Activated CD8-positive, alpha-beta T cell treated with anti-CD3 and anti-CD28 coated beads, Interleukin-2, amount 10 ng/mL, durations not matched to agents 7 days and 5 days (primary cell): ENCODE results near the gene SNX14. TPM values are rescaled to one million over a fixed set of nuclear protein-coding genes. Genes with fewer than 3 reads are reported as not detected.

Experiments used
- ATAC-seq: fragments of 150-1000 bp; cut with Tn5 transposase; one replicate; pipeline ENCODE4 v1.10.0; 2021; ENCODE audit warnings: moderate library complexity
- CTCF ChIA-PET: fragments of 350-600 bp; sonication (Branson Sonifier 250); formaldehyde crosslinking; loops from one replicate; lab custom pipeline; 2021; ENCODE audit warnings: antibody characterized with exemption; lab: Charles Lee
- POLR2A ChIA-PET: fragments of 350-600 bp; sonication (Branson Sonifier 250); formaldehyde crosslinking; loops from one replicate; lab custom pipeline; 2021; ENCODE audit warnings: antibody characterized with exemption; lab: Charles Lee
- DNase-seq: peaks from one replicate; pipeline ENCODE4 v3.0.0-alpha.2; 2020
- H3K27ac Mint-ChIP-seq: one replicate; pipeline ENCODE4 v1.8.0; 2021; ENCODE audit warnings: mild to moderate bottlenecking, mixed read lengths
- H3K27me3 Mint-ChIP-seq: one replicate; pipeline ENCODE4 v1.8.0; 2021; ENCODE audit warnings: low read depth, mixed read lengths
- H3K36me3 Mint-ChIP-seq: one replicate; pipeline ENCODE4 v1.8.0; 2021; ENCODE audit warnings: low read depth, mixed read lengths
- H3K4me1 Mint-ChIP-seq: one replicate; pipeline ENCODE4 v1.8.0; 2021; ENCODE audit warnings: low read depth, mixed read lengths
- H3K4me3 Mint-ChIP-seq: one replicate; pipeline ENCODE4 v1.8.0; 2021; ENCODE audit warnings: mild to moderate bottlenecking, mixed read lengths
- H3K9me3 Mint-ChIP-seq: one replicate; pipeline ENCODE4 v1.8.0; 2022; ENCODE audit warnings: mixed read lengths; ENCODE audit not compliant: insufficient read depth
- total RNA-seq, 2 experiments: library from RNA; stranded (reverse); gene quantifications; one replicate each; pipeline ENCODE4 v1.2.3, GENCODE V29; 2021

Gene SNX14
- total RNA-seq, 2 experiments from 2014 or later = 50.1 to 50.3 TPM

DNA sequence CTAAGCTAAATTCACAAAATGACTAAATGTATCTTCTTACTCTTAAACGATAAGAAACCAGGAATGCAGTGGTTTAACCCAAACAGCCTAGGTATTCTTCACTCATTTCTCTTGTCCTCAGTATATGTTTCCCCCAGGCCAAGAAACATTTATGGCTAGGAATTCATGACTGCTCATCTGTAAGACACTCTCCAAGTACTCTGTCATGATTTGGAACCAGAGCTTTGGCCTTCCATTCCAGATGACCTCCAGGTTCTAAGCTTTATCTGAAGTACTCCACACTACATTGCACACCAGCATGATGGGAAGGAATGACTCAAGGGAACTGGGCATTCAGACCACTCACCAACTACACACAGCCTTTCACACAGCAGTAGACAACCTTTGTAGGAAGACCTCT lies 114.5 kb downstream of the SNX14 start:
- Mint-ChIP-seq H3K27ac (no peak overlapping the region), H3K36me3 (peaks cover 7% of the 10 kb centered on the region), H3K27me3 (no peaks in the 10 kb centered on the region), H3K4me1 (peaks cover 24% of the 10 kb centered on the region), H3K9me3 (no peaks in the 10 kb centered on the region), H3K4me3 (no peak overlapping the region)
- DNase-seq (no peak), ATAC-seq (no peak)
- POLR2A ChIA-PET = interaction anchor here (0.7 kb wide), 2 partner anchors 29 to 77 kb away, joined by 3 read pairs; partner anchors contain the start of gene NT5E
- CTCF ChIA-PET = interaction anchor here (0.9 to 10.1 kb wide), 4 partner anchors 17 to 156 kb away, joined by 3 to 158 read pairs (median 6); partner anchors contain the start of gene NT5E

DNA sequence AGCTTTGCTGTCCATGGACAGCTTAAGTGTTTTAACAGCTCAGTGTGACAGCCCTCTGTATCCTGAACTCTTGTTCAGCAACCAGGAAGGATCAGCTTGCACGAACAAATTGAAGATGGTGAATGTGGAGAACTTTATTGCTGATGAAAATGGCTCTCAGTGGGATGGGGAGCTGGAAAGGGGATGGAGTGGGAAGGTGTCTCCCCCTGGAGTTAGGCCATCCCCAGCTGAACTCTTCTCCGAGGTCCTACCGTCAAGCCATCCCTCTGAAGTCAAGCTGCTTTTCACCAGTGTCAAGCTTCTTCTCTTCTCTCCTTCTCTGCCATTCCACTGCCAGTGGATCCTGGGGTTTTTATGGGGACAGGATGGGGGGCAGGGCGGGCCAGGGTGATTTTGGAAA lies 117.1 kb downstream of the SNX14 start:
- Mint-ChIP-seq H3K9me3 (no peaks in the 10 kb centered on the region), H3K4me1 (peaks cover 10% of the 10 kb centered on the region), H3K27me3 (no peaks in the 10 kb centered on the region), H3K27ac (no peak overlapping the region), H3K36me3 (peaks cover 8% of the 10 kb centered on the region), H3K4me3 (no peak overlapping the region)
- DNase-seq = no peak
- POLR2A ChIA-PET = no interaction called here
- no peak for ATAC-seq
- CTCF ChIA-PET = interaction anchor here (1.1 to 10.1 kb wide), 4 partner anchors 18 to 122 kb away, joined by 3 to 158 read pairs (median 12); partner anchors contain the start of gene NT5E

- Mint-ChIP-seq H3K9me3 (no peaks in the 10 kb centered on the region), H3K27ac (no peak overlapping the region), H3K36me3 (peaks cover 8% of the 10 kb centered on the region), H3K27me3 (no peaks in the 10 kb centered on the region), H3K4me3 (no peak overlapping the region), H3K4me1 (peaks cover 18% of the 10 kb centered on the region)
- ChIA-PET POLR2A (no interaction called here), CTCF (interaction anchor here (1.0 to 3.6 kb wide), 2 partner anchors 9 to 10 kb away, joined by 6 to 22 read pairs; no protein-coding TSS in a partner anchor)
- ATAC-seq (no peak), DNase-seq (no peak)
These were observed 119.9 kb downstream of the SNX14 start for GRCh38 chr6:85473748-85474147.

GRCh38 chr6:85472744-85473143 lies 120.9 kb downstream of the SNX14 start:
- Mint-ChIP-seq H3K9me3 (no peaks in the 10 kb centered on the region), H3K36me3 (peaks cover 8% of the 10 kb centered on the region), H3K4me3 (no peak overlapping the region), H3K27ac (no peak overlapping the region), H3K4me1 (peaks cover 13% of the 10 kb centered on the region), H3K27me3 (no peaks in the 10 kb centered on the region)
- ATAC-seq (no peak), DNase-seq (no peak)
- ChIA-PET CTCF (interaction anchor here (3.6 kb wide), 1 partner anchor 10 kb away, joined by 22 read pairs; no protein-coding TSS in a partner anchor), POLR2A (no interaction called here)

- Mint-ChIP-seq H3K27me3 (no peaks in the 10 kb centered on the region), H3K4me1 (peaks cover 23% of the 10 kb centered on the region), H3K9me3 (no peaks in the 10 kb centered on the region), H3K4me3 (no peak overlapping the region), H3K27ac (no peak overlapping the region), H3K36me3 (peaks cover 1% of the 10 kb centered on the region)
- ATAC-seq = no peak
- CTCF ChIA-PET = interaction anchor here (0.7 to 3.8 kb wide), 4 partner anchors 14 to 115 kb away, joined by 3 to 21 read pairs (median 7); partner anchors contain the start of gene NT5E
- DNase-seq = no peak
- POLR2A ChIA-PET = no interaction called here
These were observed 123.6 kb downstream of the SNX14 start for GRCh38 chr6:85470023-85470410.

- H3K27me3 Mint-ChIP-seq = no peaks in the 10 kb centered on the region
- ChIA-PET POLR2A (interaction anchor here (1.3 kb wide), 1 partner anchor 20 kb away, joined by 5 read pairs; the partner anchor contains the start of gene NT5E), CTCF (interaction anchor here (0.5 to 3.8 kb wide), 7 partner anchors 11 to 114 kb away, joined by 3 to 21 read pairs (median 4); partner anchors contain the start of gene NT5E)
- no peak overlapping the region for H3K4me3 Mint-ChIP-seq
- peaks cover 29% of the 10 kb centered on the region for H3K4me1 Mint-ChIP-seq
- H3K9me3 Mint-ChIP-seq = no peaks in the 10 kb centered on the region
- H3K36me3 Mint-ChIP-seq = peaks cover 1% of the 10 kb centered on the region
- no peak for ATAC-seq
- no peak overlapping the region for H3K27ac Mint-ChIP-seq
- no peak for DNase-seq
These were observed 124.2 kb downstream of the SNX14 start for GRCh38 chr6:85469276-85470022.

DNA sequence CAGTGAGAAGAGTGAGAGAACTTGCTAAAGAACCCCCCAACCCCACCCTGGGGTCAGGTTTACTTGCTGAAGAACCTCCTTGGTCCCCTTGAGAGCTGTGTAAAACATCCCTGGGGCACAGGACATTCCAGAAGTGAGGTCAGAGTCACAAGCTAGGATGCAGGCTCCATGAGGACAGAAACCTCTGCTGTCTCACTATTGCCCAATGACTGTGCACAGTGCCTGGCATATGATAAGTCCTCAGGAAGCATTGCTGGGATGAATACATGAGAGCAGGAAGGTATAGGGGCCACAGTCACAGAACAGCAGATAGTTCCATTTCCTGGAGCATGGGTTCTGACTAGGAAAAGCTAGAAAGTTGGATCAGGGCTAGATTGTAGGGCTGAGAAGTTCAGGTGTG lies 125.3 kb downstream of the SNX14 start:
- no peak for ATAC-seq
- DNase-seq = no peak
- Mint-ChIP-seq H3K9me3 (no peaks in the 10 kb centered on the region), H3K27me3 (no peaks in the 10 kb centered on the region), H3K4me1 (peaks cover 39% of the 10 kb centered on the region), H3K36me3 (peaks cover 1% of the 10 kb centered on the region), H3K27ac (peak overlapping the region; percentile 5), H3K4me3 (no peak overlapping the region)
- CTCF ChIA-PET = interaction anchor here (1.0 to 3.8 kb wide), 4 partner anchors 14 to 68 kb away, joined by 3 to 21 read pairs (median 7); no protein-coding TSS in a partner anchor
- POLR2A ChIA-PET = interaction anchor here (1.3 kb wide), 1 partner anchor 19 kb away, joined by 5 read pairs; the partner anchor contains the start of gene NT5E

DNA sequence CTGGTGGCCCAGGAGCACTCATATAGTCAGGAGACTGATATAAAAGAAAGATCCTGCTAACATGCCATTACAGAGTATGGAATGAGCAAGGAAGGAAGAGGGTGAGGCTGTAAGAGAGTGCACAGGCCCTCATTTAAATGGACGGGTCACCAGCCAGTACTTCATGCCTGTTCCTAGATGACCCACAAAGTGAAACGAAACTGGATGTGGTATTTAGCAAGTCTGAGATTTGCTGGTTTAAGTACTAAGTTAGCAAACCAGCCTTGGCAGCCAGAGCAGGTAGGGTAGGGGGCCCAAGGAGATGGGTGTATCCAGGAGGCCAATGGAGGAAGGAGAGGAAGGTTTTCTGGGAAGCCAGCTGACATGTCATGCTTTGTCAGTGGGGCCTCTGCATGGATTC lies 127.9 kb downstream of the SNX14 start:
- Mint-ChIP-seq H3K36me3 (peaks cover 3% of the 10 kb centered on the region), H3K27ac (peak overlapping the region; percentile 31), H3K9me3 (no peaks in the 10 kb centered on the region), H3K4me1 (peaks cover 63% of the 10 kb centered on the region), H3K27me3 (no peaks in the 10 kb centered on the region), H3K4me3 (no peak overlapping the region)
- peak; percentile 35 for ATAC-seq
- POLR2A ChIA-PET = interaction anchor here (2.2 kb wide), 1 partner anchor 16 kb away, joined by 7 read pairs; the partner anchor contains the start of gene NT5E
- peak; percentile 33 for DNase-seq
- CTCF ChIA-PET = interaction anchor here (1.0 to 8.3 kb wide), 3 partner anchors 16 to 111 kb away, joined by 3 to 95 read pairs (median 85); partner anchors contain the start of gene NT5E

DNA sequence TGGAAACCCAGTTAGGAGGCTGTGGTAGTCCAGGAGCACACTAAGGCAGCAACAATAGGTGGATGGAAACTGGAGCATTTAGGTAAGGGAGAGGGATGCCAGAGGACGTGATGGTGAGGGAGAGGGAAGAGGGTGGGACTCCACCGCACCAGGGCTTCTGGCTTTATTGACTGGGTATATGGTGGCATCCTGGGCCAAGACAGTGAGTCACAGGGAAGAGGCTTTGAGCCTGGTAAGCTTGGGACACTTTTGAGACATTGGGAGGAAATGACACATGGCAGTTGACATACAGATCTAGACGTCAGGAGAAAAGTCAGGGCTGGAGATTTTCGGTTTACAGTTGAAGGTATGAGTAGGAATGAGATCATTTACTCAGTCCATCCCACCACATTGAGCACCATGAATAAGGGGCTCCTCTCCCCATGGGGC lies 128.9 kb downstream of the SNX14 start:
- ChIA-PET POLR2A (interaction anchor here (0.7 kb wide), 1 partner anchor 61 kb away, joined by 3 read pairs; no protein-coding TSS in a partner anchor), CTCF (interaction anchor here (0.8 to 8.3 kb wide), 4 partner anchors 15 to 110 kb away, joined by 3 to 95 read pairs (median 52); partner anchors contain the start of gene NT5E)
- H3K4me3 Mint-ChIP-seq = no peak overlapping the region
- no peak for DNase-seq
- no peaks in the 10 kb centered on the region for H3K9me3 Mint-ChIP-seq
- no peaks in the 10 kb centered on the region for H3K27me3 Mint-ChIP-seq
- peak; percentile 17 for ATAC-seq
- peaks cover 68% of the 10 kb centered on the region for H3K4me1 Mint-ChIP-seq
- peaks cover 3% of the 10 kb centered on the region for H3K36me3 Mint-ChIP-seq
- peak overlapping the region; percentile 71 for H3K27ac Mint-ChIP-seq

DNA sequence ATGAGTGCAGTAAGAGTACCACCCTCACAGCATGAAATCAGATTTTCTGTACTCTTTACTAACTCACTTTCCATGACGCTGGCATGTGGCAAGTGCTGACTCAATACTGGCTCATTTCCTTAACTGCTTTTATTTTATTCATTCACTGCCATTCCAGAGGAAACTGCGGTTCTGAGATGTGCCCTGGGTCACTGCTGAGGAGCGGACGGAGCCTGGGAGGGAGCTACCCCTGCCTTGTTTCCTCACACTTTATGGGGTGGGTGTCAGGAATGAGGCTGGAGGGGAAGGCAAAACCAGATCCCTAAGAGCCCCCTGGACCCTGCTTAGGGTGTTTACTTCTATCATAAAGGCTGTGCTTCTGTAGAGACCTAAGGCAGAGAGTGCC lies 129.4 kb downstream of the SNX14 start:
- peaks cover 70% of the 10 kb centered on the region for H3K4me1 Mint-ChIP-seq
- H3K27me3 Mint-ChIP-seq = no peaks in the 10 kb centered on the region
- ChIA-PET POLR2A (interaction anchor here (0.6 to 3.3 kb wide), 4 partner anchors 14 to 214 kb away, joined by 3 to 31 read pairs (median 5); partner anchors contain the start of genes NT5E and SNX14), CTCF (interaction anchor here (0.8 to 8.3 kb wide), 6 partner anchors 9 to 109 kb away, joined by 3 to 95 read pairs (median 12); partner anchors contain the start of gene NT5E)
- H3K4me3 Mint-ChIP-seq = no peak overlapping the region
- peaks cover 3% of the 10 kb centered on the region for H3K36me3 Mint-ChIP-seq
- no peaks in the 10 kb centered on the region for H3K9me3 Mint-ChIP-seq
- ATAC-seq = no peak
- peak; percentile 47 for DNase-seq
- peak overlapping the region; percentile 50 for H3K27ac Mint-ChIP-seq

DNA sequence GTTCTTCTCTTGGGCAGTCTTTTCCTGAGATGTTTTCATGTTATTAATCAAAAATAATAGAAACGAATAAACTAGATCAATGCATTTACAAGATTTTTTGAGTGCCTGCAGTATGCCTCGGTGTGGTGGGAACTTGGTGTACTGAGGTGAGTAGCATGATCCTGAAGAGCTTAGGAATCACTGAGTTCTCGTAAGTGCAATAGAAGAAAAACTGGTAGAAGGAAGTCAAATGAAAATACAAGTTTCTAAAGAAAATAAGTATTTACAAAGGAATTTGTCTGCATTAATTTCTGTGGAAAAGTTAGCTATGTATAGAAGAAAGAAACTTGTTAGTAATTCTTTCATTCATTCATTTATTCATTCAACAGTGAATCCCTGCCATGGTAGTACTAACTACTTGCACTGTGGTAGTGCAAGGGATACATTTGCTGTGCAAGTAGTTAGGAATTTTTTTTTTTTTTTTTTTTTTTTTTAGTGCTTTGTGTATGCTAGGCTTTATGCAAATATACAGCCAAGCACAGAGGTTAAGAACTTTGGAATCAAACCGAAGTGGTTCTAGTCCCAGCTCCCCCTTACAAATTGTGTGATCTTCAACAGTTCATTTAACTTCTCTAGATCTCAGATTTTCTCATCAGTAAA lies 129.9 kb downstream of the SNX14 start:
- ChIA-PET CTCF (interaction anchor here (1.6 to 8.3 kb wide), 5 partner anchors 10 to 109 kb away, joined by 3 to 95 read pairs (median 19); partner anchors contain the start of gene NT5E), POLR2A (interaction anchor here (0.6 to 3.3 kb wide), 5 partner anchors 14 to 215 kb away, joined by 3 to 31 read pairs (median 4); partner anchors contain the start of genes NT5E and SNX14)
- H3K36me3 Mint-ChIP-seq = peaks cover 3% of the 10 kb centered on the region
- peaks cover 73% of the 10 kb centered on the region for H3K4me1 Mint-ChIP-seq
- H3K4me3 Mint-ChIP-seq = no peak overlapping the region
- ATAC-seq = no peak
- DNase-seq = no peak
- no peak overlapping the region for H3K27ac Mint-ChIP-seq
- H3K9me3 Mint-ChIP-seq = no peaks in the 10 kb centered on the region
- H3K27me3 Mint-ChIP-seq = no peaks in the 10 kb centered on the region
